ENCODE results near the gene ATL2.

DNA sequence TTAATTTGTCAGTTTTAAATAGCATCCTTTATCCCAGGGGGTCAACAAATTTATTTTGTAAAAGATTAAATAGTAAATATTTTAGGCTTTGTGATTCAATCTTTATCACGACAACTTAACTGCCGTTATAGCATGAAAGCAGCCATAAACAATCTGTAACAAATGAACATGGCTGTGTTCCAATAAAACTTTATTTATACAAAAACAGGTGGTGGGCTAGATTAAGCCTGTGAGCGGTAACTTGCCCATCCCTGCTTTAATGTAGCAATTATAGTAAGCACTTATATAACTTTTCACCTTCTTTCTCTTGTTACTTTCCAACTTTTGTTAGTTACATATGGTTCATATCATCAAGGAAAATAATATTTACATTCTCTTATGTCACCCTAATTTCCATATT, 121.9 kb downstream of the ATL2 start:
- TF ChIP-seq BHLHE40 (IDR thresholded peaks at IDR 0.05; ENCODE audit: borderline replicate concordance), result no peak
- no peak for TF ChIP-seq SP1 (IDR thresholded peaks at IDR 0.05)
- no peak for TF ChIP-seq TARDBP (IDR thresholded peaks at IDR 0.05)
- no peak for TF ChIP-seq FOXM1 (IDR thresholded peaks at IDR 0.05; ENCODE audit: borderline replicate concordance)
- no peak for TF ChIP-seq NFRKB (IDR thresholded peaks at IDR 0.05)
- no peak for TF ChIP-seq PKNOX1 (IDR thresholded peaks at IDR 0.05)
- TF ChIP-seq ZNF384 (IDR thresholded peaks at IDR 0.05), result no peak

Measured in HEK293T (cell line).